H1 (cell line): ENCODE results near the gene ADARB2. TPM values are rescaled to one million over a fixed set of nuclear protein-coding genes. Genes with fewer than 3 reads are reported as not detected.

Source experiments
- CTCF ChIA-PET: fragments of 300-600 bp; sonication (Branson Sonifier 250); formaldehyde crosslinking; loops from one replicate; lab custom pipeline; 2021; ENCODE audit not compliant: partially characterized antibody; lab: Charles Lee
- POLR2A ChIA-PET: fragments of 300-600 bp; sonication (Branson Sonifier 250); formaldehyde crosslinking; loops from one replicate; lab custom pipeline; 2021; ENCODE audit warnings: inconsistent platforms; ENCODE audit not compliant: partially characterized antibody; lab: Charles Lee
- DNase-seq, 2 experiments: peaks; one replicate each; pipeline versions ENCODE4 v3.0.0 to v3.0.0-alpha.2; 2010 to 2022; ENCODE audit warnings: low spot score in 2 of 2, low read depth in 1 of 2, mixed read lengths in 1 of 2
- FAIRE-seq: peaks from 2 replicates; lab custom pipeline; 2011; peaks lifted over from hg19 to GRCh38; lab: Jason Lieb, UNC
- H2AFZ ChIP-seq: 2 replicates; pipeline ENCODE4 v1.8.1; 2012; ENCODE audit warnings: low read length, inconsistent platforms
- H2AK5ac ChIP-seq: 2 replicates; pipeline ENCODE4 v1.6.1; 2013; ENCODE audit warnings: low read depth, low read length
- H2BK120ac ChIP-seq: replicated peaks from 2 replicates; pipeline ENCODE3; 2013; ENCODE audit warnings: low read depth, low read length, inconsistent platforms
- H2BK12ac ChIP-seq: 2 replicates; pipeline ENCODE4 v1.6.1; 2013; ENCODE audit warnings: low read depth, low read length
- H2BK15ac ChIP-seq: 2 replicates; pipeline ENCODE4 v1.6.1; 2013; ENCODE audit warnings: low read length
- H2BK20ac ChIP-seq: 2 replicates; pipeline ENCODE4 v1.6.1; 2013; ENCODE audit warnings: low read length
- H2BK5ac ChIP-seq: 2 replicates; pipeline ENCODE4 v1.6.1; 2013; ENCODE audit warnings: low read depth, low read length
- H3K14ac ChIP-seq: 2 replicates; pipeline ENCODE4 v1.6.1; 2013; ENCODE audit warnings: inconsistent platforms; ENCODE audit not compliant: insufficient read length
- H3K18ac ChIP-seq: 2 replicates; pipeline ENCODE4 v1.6.1; 2013; ENCODE audit warnings: low read length; ENCODE audit errors: extremely low read depth
- H3K23ac ChIP-seq: 2 replicates; pipeline ENCODE4 v1.6.1; 2013; ENCODE audit warnings: inconsistent platforms; ENCODE audit not compliant: insufficient read length
- H3K23me2 ChIP-seq: 2 replicates; pipeline ENCODE4 v1.6.1; 2013; ENCODE audit warnings: low read depth, low read length
- H3K27ac ChIP-seq: 2 replicates; pipeline ENCODE4 v1.6.1; 2011; ENCODE audit warnings: low read depth, low read length, inconsistent platforms
- H3K27me3 ChIP-seq, 4 experiments: replicated peaks in 1 of 4; 1 replicate in 1 of 4; 2 replicates in 3 of 4; pipeline versions ENCODE4 v1.6.1 to v1.8.1; 2011 to 2013; ENCODE audit warnings: low read length in 3 of 4, mild to moderate bottlenecking in 3 of 4, inconsistent platforms in 2 of 4, mixed read lengths in 2 of 4, moderate library complexity in 1 of 4; ENCODE audit not compliant: control insufficient read depth in 3 of 4, insufficient read depth in 3 of 4; ENCODE audit errors: extremely low read depth in 1 of 4
- H3K36me3 ChIP-seq, 4 experiments: 2 replicates each; pipeline versions ENCODE4 v1.6.1 to v1.8.1; 2011 to 2013; ENCODE audit warnings: mild to moderate bottlenecking in 4 of 4, low read length in 3 of 4, moderate library complexity in 2 of 4, control low read depth in 1 of 4, inconsistent platforms in 1 of 4; ENCODE audit not compliant: insufficient read depth in 4 of 4, control insufficient read depth in 2 of 4
- H3K4ac ChIP-seq: replicated peaks from 2 replicates; pipeline ENCODE3; 2013; ENCODE audit warnings: low read length, low read depth, mixed read lengths, inconsistent platforms; ENCODE audit not compliant: insufficient read length
- H3K4me1 ChIP-seq, 4 experiments: replicated peaks in 1 of 4; 1 replicate in 1 of 4; 2 replicates in 3 of 4; pipeline versions ENCODE4 v1.6.1 to v1.8.1; 2011 to 2013; ENCODE audit warnings: low read length in 3 of 4, inconsistent platforms in 2 of 4, mixed read lengths in 1 of 4; ENCODE audit not compliant: insufficient read depth in 4 of 4, control insufficient read depth in 3 of 4
- H3K4me2 ChIP-seq, 2 experiments: 2 replicates each; pipeline versions ENCODE4 v1.6.1 to v1.8.1; 2011 to 2013; ENCODE audit warnings: low read depth in 2 of 2, low read length in 2 of 2, control low read depth in 1 of 2, inconsistent platforms in 1 of 2, mild to moderate bottlenecking in 1 of 2; ENCODE audit not compliant: insufficient read depth in 1 of 2
- H3K4me3 ChIP-seq, 4 experiments: fragments of 200-600, 300-600 bp in 1 of 4; sonication (generic), shearing (Covaris generic), sonication (Bioruptor Twin) in 1 of 4; 2 replicates each; pipeline versions ENCODE4 v1.5.1 to v1.8.1; 2011 to 2016; ENCODE audit warnings: low read length in 4 of 4, low read depth in 3 of 4, control low read depth in 2 of 4, inconsistent platforms in 2 of 4, mild to moderate bottlenecking in 2 of 4, mixed read lengths in 1 of 4, moderate library complexity in 1 of 4; ENCODE audit not compliant: insufficient read depth in 2 of 4; ENCODE audit errors: extremely low read depth in 1 of 4
- H3K56ac ChIP-seq: replicated peaks from 2 replicates; pipeline ENCODE3; 2013; ENCODE audit warnings: low read depth, mild to moderate bottlenecking, mixed read lengths, low read length, inconsistent platforms; ENCODE audit not compliant: insufficient read length
- H3K79me1 ChIP-seq: 2 replicates; pipeline ENCODE4 v1.6.1; 2013; ENCODE audit warnings: low read depth, low read length, control low read depth
- H3K79me2 ChIP-seq, 2 experiments: 2 replicates each; pipeline versions ENCODE4 v1.6.1 to v1.8.1; 2012 to 2013; ENCODE audit warnings: low read length in 2 of 2, mild to moderate bottlenecking in 2 of 2, inconsistent platforms in 1 of 2; ENCODE audit not compliant: insufficient read depth in 2 of 2, control insufficient read depth in 1 of 2
- H3K9ac ChIP-seq, 4 experiments: replicated peaks in 1 of 4; 1 replicate in 1 of 4; 2 replicates in 3 of 4; pipeline versions ENCODE4 v1.6.1 to v1.8.1; 2011 to 2013; ENCODE audit warnings: low read depth in 3 of 4, low read length in 3 of 4, control low read depth in 2 of 4, mild to moderate bottlenecking in 2 of 4, moderate library complexity in 2 of 4, inconsistent platforms in 1 of 4; ENCODE audit errors: extremely low read depth in 1 of 4
- H3K9me3 ChIP-seq, 2 experiments: 2 replicates each; pipeline versions ENCODE4 v1.6.1 to v1.8.1; 2012 to 2013; ENCODE audit warnings: mild to moderate bottlenecking in 2 of 2, moderate library complexity in 2 of 2, control low read depth in 1 of 2, inconsistent platforms in 1 of 2, low read depth in 1 of 2, low read length in 1 of 2, mixed read lengths in 1 of 2; ENCODE audit not compliant: insufficient read depth in 2 of 2
- H4K20me1 ChIP-seq, 2 experiments: replicated peaks in 1 of 2; 2 replicates each; pipeline versions ENCODE3 to v1.8.1; 2011 to 2013; ENCODE audit warnings: inconsistent platforms in 2 of 2, low read length in 2 of 2, mild to moderate bottlenecking in 1 of 2; ENCODE audit not compliant: insufficient read depth in 2 of 2, control insufficient read depth in 1 of 2
- H4K5ac ChIP-seq: 2 replicates; pipeline ENCODE4 v1.6.1; 2013; ENCODE audit warnings: low read length, low read depth, mixed read lengths, inconsistent platforms; ENCODE audit not compliant: insufficient read length
- H4K8ac ChIP-seq: 2 replicates; pipeline ENCODE4 v1.8.0; 2013; ENCODE audit warnings: mild to moderate bottlenecking, moderate library complexity, low read length, inconsistent platforms; ENCODE audit not compliant: insufficient read depth; ENCODE audit errors: extremely low read depth
- H4K91ac ChIP-seq: replicated peaks from 2 replicates; pipeline ENCODE3; 2013; ENCODE audit warnings: low read length, mixed read lengths, inconsistent platforms; ENCODE audit not compliant: insufficient read length
- CBX5 ChIP-seq: fragments of 300-800, 300-1000 bp; sonication (generic); IDR thresholded peaks from 2 replicates; pipeline ENCODE4 v1.7.1; 2016; ENCODE audit warnings: antibody characterized with exemption, low read length, low read depth
- EP300 ChIP-seq, 2 experiments: IDR thresholded peaks; 1 replicate in 1 of 2; 2 replicates in 1 of 2; pipeline ENCODE4 v1.6.1; 2011 to 2012; ENCODE audit warnings: low read depth in 2 of 2, low read length in 2 of 2, mild to moderate bottlenecking in 2 of 2, borderline replicate concordance in 1 of 2, inconsistent platforms in 1 of 2, moderate library complexity in 1 of 2
- HDAC6 ChIP-seq: IDR thresholded peaks from one replicate; pipeline ENCODE4 v1.7.1; 2012; ENCODE audit warnings: low read depth, mild to moderate bottlenecking, inconsistent platforms, low read length, moderate library complexity
- KDM1A ChIP-seq: fragments of 200-600, 300-600 bp; sonication (generic); IDR thresholded peaks from 2 replicates; pipeline ENCODE4 v1.7.1; 2016; ENCODE audit warnings: mild to moderate bottlenecking, low read length, borderline replicate concordance
- MAX ChIP-seq: IDR thresholded peaks from 2 replicates; pipeline ENCODE4 v1.6.1; 2012; ENCODE audit warnings: inconsistent platforms
- RFX5 ChIP-seq: IDR thresholded peaks from 2 replicates; pipeline ENCODE4 v1.6.1; 2011; ENCODE audit warnings: low read depth, low read length, improper control_type of control experiment, borderline replicate concordance
- RXRA ChIP-seq: IDR thresholded peaks from 2 replicates; pipeline ENCODE4 v1.6.1; 2011; ENCODE audit warnings: low read depth, mild to moderate bottlenecking, low read length, moderate library complexity; ENCODE audit not compliant: insufficient read depth
- SAP30 ChIP-seq: fragments of 300-600 bp; sonication (generic); IDR thresholded peaks from 2 replicates; pipeline ENCODE4 v1.7.1; 2012; ENCODE audit warnings: low read length, moderate library complexity, mild to moderate bottlenecking, inconsistent platforms; ENCODE audit not compliant: insufficient read depth, insufficient replicate concordance
- SP4 ChIP-seq: IDR thresholded peaks from 2 replicates; pipeline ENCODE4 v1.6.1; 2012; ENCODE audit warnings: low read length, inconsistent platforms
- SUZ12 ChIP-seq: fragments of 200-600 bp; sonication (generic); IDR thresholded peaks from 2 replicates; pipeline ENCODE4 v1.6.1; 2012; ENCODE audit warnings: mild to moderate bottlenecking, inconsistent platforms, low read length, moderate library complexity, mixed read lengths
- WGBS, 2 experiments: shearing (Covaris generic) in 1 of 2; methylation state at CpG; one replicate each; pipeline versions ENCODE4 v1.1.6 to v1.1.7; 2013 to 2015; ENCODE audit warnings: low lambda C conversion rate in 2 of 2, mixed read lengths in 2 of 2, inconsistent platforms in 1 of 2, low coverage in 1 of 2, missing lambda C conversion rate in 1 of 2; ENCODE audit not compliant: insufficient replicate concordance in 2 of 2, insufficient coverage in 1 of 2, insufficient read length in 1 of 2; ENCODE audit errors: extremely low coverage in 1 of 2, missing lambda C conversion rate in 1 of 2; 5-methylcytosine and 5-hydroxymethylcytosine counted together
- polyA plus RNA-seq, 7 experiments: library from polyadenylated mRNA; depleted of rRNA in 3 of 7; stranded (reverse) in 5 of 7; unstranded in 2 of 7; fragments of >200 nt in 5 of 7; fragments of 200-250 nt in 2 of 7; gene quantifications; 1 replicate in 5 of 7; 2 replicates in 1 of 7; 4 replicates in 1 of 7; pipeline versions ENCODE4 v1.2.1 to v1.2.3, GENCODE V29; 2011 to 2013; ENCODE audit warnings: missing spikeins in 2 of 7, mixed read lengths in 2 of 7
- total RNA-seq: library from RNA; stranded (reverse); fragmentation: NEBNext Ultra II Directional; extraction: Animal tissue kit (Norgen Biotek cat#: 25700); gene quantifications from 2 replicates; pipeline ENCODE4 v1.2.1, GENCODE V29; 2021

The ADARB2 gene
- total and polyA plus RNA-seq, 2 of the 8 experiments (the other 6 are each of a cell fraction or from before 2014, with no cell fraction given) = 2.2 to 2.8 TPM

GRCh38 chr10:1229116-1229515 lies 508.2 kb downstream of the ADARB2 start:
- Histone ChIP-seq H2AK5ac (no peak overlapping the region), H3K4ac (no peak overlapping the region), H3K9ac (no peak overlapping the region), H3K27me3 (no peaks in the 10 kb centered on the region), H2BK15ac (no peak overlapping the region), H3K14ac (no peak overlapping the region), H3K4me2 (no peak overlapping the region), H3K36me3 (no peaks in the 10 kb centered on the region), H2BK120ac (no peak overlapping the region), H3K23ac (no peak overlapping the region), H3K23me2 (peaks cover 10% of the 10 kb centered on the region), H3K27ac (no peak overlapping the region), H3K56ac (no peak overlapping the region), H3K9me3 (no peaks in the 10 kb centered on the region; a peak in 1 of 4 replicates), H3K4me3 (no peak overlapping the region), H3K18ac (no peak overlapping the region), H4K5ac (no peak overlapping the region), H3K79me1 (no peaks in the 10 kb centered on the region), H4K8ac (no peak overlapping the region), H4K91ac (no peak overlapping the region), H4K20me1 (peaks cover 0 to 8% of the 10 kb centered on the region in 2 experiments), H3K4me1 (peaks cover 0 to 5% (median 3%) of the 10 kb centered on the region in 4 experiments; a peak in 3 of 7 replicates), H2AFZ (no peak overlapping the region), H2BK20ac (no peak overlapping the region), H3K79me2 (no peaks in the 10 kb centered on the region), H2BK5ac (no peak overlapping the region), H2BK12ac (no peak overlapping the region)
- ChIA-PET POLR2A (interaction anchor here (0.8 to 1.4 kb wide), 3 partner anchors 11 to 66 kb away, joined by 3 read pairs; no protein-coding TSS in a partner anchor), CTCF (interaction anchor here (1.3 kb wide), 1 partner anchor 11 kb away, joined by 3 read pairs; no protein-coding TSS in a partner anchor)
- FAIRE-seq = no peak
- DNase-seq = no peak
- TF ChIP-seq MAX (no peak), SAP30 (no peak), SP4 (no peak), RFX5 (no peak), RXRA (no peak), HDAC6 (no peak), KDM1A (no peak), CBX5 (no peak), SUZ12 (no peak), EP300 (IDR thresholded peaks at IDR 0.05; ENCODE audit: borderline replicate concordance in 1 of 2, low read depth in 2 of 2, low read length in 2 of 2) (no peak)
- WGBS, 2 experiments = 71% methylated on average over 3 of the region's 3 CpGs; no CpG with 5 or more reads in 1 of the 2 experiments
